C4-2B (cell line): ENCODE measurements around the gene TMEM229B.

Source experiments
- H3K27ac ChIP-seq: fragments of 450-650 bp; 2 replicates; pipeline ENCODE4 v1.5.1; 2017
- CTCF ChIP-seq: fragments of 450-650 bp; conservative IDR thresholded peaks from 2 replicates; pipeline ENCODE4 v1.5.1; 2017; ENCODE audit warnings: mild to moderate bottlenecking
- ZFX ChIP-seq: fragments of 450-650 bp; IDR thresholded peaks from 2 replicates; pipeline ENCODE4 v1.6.1; 2017

Gene TMEM229B

GRCh38 chr14:67495827-67496226 is 7.3 kb upstream of the TMEM229B start:
- TF ChIP-seq ZFX: no peak
- no peak for TF ChIP-seq CTCF
- H3K27ac ChIP-seq: no peak overlapping the region

- TF ChIP-seq ZFX: no peak
- TF ChIP-seq CTCF: no peak
- no peak overlapping the region for H3K27ac ChIP-seq
These were observed 4.7 kb upstream of the TMEM229B start for GRCh38 chr14:67493092-67493717.

DNA sequence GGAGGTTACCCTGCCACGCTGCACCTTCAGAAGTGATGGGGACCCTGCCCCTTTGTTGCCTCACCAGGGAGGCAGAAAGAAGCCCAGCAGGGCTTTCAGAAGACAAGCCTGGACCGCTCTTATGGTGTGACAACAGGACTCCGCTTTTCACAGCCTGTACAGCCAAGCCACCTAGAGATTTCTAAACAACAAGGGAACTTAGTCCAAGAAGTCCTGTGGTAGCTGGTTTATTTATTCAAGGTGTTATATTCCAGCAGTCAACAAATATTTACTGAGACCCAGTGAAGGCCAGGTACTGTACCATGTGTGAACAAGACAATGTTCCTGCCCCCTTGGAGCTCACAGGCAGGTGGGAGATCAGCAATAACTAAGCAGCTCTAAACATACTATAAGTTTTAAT is 4.0 kb upstream of the TMEM229B start:
- TF ChIP-seq CTCF: no peak
- TF ChIP-seq ZFX: no peak
- no peak overlapping the region for H3K27ac ChIP-seq

DNA sequence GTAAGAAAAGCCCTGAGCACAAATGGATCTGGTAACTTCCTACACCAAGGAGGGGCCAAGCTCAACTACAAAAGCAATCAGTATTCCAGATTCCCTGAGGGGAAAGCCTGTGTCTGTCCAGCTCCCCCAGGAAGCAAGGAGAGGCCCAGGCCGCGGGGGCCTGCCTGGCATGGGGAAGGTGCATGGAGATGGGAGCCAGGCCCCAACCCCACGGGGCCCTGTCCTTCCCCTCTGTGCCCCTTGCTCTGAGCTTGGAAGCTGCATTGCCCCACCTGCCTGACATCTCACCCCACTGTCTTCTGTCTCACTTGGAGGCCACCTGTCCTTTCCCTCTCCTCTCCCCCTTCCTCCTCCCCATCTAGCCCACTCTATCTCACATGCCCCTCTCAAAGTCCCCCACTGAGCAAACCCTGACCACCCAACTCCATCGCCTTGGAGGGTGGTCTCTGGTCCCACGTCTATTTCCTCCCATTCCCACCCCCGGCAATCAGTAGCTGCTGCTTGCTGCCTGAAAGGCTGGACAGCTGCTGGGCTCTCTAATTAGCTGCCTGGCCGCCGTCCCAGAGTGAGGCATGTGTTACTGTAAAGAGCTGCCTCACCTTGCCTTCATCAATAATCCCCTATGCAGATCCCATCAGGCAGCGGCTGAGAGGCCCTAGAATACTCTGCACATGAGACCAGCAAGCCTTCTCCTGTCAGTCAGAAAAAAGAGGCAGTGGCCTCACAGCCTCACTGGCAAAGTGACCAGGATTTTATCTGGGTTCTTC is 3.4 kb upstream of the TMEM229B start:
- H3K27ac ChIP-seq: no peak overlapping the region
- TF ChIP-seq CTCF (no peak), ZFX (no peak)

DNA sequence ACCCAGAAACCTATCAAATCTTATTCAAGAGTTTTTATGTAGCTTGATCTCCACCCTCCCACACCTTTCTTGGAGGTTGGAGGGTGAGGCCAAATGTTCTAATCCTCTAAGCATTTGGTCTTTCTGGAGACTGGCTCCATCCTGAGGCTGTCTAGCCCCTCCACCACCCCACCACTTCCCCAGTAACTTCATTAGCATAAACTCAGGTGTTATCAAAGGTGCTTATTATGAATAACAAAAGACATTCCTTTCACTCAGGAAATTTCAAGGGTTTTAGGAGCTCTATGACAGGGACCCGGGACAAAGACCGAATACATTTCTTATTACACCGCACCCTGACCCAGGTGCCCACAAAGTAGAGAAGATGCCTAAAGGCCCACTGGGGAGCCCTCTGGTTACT is 2.8 kb upstream of the TMEM229B start:
- H3K27ac ChIP-seq: no peak overlapping the region
- no peak for TF ChIP-seq ZFX

GRCh38 chr14:67490196-67490595 is 1.7 kb upstream of the TMEM229B start:
- no peak for TF ChIP-seq ZFX
- no peak for TF ChIP-seq CTCF
- no peak overlapping the region for H3K27ac ChIP-seq

- TF ChIP-seq CTCF: no peak
- TF ChIP-seq ZFX: no peak
- H3K27ac ChIP-seq: no peak overlapping the region
These were observed 1.2 kb downstream of the TMEM229B start for GRCh38 chr14:67487332-67487731.

GRCh38 chr14:67486890-67487289 is 1.6 kb downstream of the TMEM229B start:
- no peak overlapping the region for H3K27ac ChIP-seq
- TF ChIP-seq ZFX (no peak), CTCF (no peak)
